HL-60/S4 treated with retinoic acid at 250 ng/mL for 4 days and 3 days (cell line): ENCODE measurements around the gene LYSMD4.

ENCODE experiments used
- in situ Hi-C: fragments of 300-500 bp; cut with MboI; formaldehyde crosslinking; loops from 2 replicates; pipeline ENCODE4 v1.7.0; 2022; ENCODE audit warnings: low sequenced_read_pairs

Gene LYSMD4

DNA sequence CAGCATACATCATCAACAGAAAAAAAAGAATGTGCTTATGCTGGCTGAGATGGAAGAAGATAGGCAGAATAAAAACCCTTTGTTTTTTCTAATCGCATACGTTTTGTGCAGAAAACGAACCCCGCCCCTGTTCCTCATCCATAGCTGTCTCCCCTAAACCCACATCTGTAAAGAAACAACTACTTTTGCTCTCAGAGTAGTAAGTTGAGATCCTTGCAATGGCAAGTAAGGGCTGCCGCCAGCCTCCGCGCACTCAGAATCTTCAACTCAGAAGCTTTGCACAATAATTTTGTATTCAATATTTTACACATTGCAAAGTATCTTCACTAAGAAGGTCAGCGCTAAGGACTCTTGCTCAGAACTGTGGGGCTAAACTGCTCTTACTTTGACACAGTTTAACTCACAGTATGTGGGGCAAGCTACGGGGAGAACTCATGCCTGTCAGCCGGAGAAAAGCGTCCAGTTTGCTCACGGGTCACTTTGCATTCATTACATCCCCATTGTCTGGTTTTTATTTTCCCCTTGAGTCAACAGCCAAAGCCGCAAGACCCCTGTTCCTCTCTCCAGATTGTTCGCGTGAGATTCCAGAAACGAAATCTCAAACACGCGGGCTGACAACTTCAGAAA is 1.0 kb downstream of the LYSMD4 start:
- in situ Hi-C loops: no loop called here

DNA sequence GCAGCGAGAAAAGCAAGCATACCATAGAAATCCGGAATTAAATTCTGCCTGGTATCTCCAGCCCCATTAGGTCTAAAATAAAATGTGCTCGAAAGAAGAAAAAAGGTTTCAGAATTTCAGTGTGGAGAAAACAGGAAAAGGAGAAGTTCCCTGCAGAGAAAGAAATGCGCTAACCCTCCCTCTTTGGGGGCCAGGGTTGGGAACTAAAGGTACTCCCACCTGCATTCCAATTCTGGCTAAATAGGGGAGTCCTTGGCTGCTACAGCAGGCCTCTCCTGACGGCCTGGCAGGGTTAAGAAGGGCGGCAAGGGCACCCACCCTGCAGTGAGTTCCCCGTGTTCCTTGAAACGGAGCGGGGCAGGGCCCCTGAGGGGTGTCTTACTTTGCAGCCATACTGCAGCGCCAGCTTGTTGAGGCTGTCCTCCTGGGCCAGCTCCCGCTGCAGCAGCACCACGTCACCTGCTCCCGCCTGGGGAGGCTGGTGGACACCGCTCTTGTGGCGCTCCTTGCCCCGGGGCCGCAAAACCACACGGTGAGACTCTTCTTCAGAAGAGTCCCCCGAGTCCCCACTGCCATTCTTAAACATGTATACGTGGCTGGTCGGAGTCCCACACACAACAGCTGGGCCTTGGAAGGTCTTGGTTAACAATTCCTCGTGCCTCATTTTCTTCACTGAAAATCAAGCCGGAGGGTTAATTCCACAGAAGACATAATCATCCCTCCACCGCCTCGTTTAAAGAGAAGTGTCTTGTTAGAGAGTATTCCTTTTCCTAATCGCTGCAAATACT is 1.7 kb downstream of the LYSMD4 start:
- in situ Hi-C loops: no loop called here

DNA sequence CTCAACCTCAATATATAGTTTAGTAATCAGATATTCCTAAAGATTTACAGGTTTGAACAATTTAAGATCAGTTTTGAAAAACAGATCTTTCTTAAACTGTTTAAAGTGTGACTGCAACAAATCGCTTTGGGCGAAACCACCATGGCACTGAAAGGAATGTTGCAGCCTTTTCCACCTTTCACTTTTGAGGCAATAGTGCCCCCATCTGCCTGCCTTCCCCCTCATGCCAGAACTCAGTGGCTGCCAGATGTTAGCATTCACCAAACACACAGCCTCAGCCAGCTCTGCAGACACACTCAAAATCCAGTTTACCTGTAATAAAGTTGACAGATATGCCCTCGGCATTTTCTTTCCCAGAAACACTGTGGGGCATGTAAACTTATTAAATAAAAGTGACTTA is 3.3 kb downstream of the LYSMD4 start:
- in situ Hi-C loops: no loop called here

DNA sequence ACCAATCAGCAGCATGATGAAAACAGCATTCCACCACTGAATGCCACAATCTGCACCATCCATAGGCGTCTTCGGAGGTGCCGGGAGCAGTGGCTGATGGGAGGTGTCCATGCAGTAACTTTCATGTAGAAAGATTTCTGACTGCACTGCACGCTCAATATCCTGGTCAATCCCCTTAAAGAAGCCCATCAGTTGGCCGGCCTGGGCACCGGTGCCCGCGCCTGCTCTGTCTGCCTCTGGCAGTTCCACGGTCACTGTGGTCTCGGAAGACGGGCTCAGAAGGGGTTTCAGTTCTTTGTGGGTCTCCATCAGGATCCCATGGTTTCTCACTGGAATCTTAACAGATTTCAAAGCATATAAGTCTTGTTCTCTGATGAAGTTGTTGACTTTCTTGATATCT is 3.9 kb downstream of the LYSMD4 start:
- in situ Hi-C loops: no loop called here

DNA sequence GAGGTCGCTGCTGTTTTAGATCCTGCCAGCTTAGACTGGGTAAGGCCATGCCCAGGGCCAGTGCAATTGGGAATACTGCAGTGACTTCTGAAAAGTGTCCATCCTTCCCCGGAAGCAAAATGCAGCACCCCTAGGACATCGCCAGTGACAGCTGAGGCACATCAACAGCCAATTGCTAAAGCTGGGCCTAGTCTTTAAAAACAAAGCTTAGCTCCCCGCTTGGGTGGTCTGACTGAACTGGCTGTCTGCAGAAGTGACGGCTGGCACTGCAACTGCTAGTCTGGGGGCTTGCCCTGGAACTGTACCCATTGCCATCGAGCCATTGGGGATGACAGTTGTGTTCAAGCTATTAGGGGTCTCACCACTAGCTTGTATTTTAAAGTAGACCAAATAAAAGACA is 4.3 kb downstream of the LYSMD4 start:
- in situ Hi-C loops: no loop called here

DNA sequence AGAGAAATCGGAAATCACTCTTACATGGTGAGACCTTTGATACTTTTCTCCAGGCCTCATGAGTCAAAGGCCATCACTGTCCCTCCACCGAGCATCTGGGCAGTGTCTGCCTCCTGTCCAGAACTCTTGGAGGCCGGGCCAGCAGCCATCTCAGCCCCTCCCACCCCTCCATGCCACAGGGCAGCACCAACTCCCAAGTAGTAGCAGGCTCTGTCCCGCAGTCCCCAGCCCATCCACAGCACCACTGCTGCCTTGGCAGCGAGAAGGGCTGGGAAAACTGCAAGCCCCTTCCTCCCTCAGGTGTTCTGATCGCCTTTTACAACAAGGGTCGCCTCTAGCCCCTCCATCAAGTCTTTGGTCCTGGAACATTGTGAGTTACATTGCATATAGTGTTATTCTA is 5.5 kb downstream of the LYSMD4 start:
- in situ Hi-C loops: no loop called here

DNA sequence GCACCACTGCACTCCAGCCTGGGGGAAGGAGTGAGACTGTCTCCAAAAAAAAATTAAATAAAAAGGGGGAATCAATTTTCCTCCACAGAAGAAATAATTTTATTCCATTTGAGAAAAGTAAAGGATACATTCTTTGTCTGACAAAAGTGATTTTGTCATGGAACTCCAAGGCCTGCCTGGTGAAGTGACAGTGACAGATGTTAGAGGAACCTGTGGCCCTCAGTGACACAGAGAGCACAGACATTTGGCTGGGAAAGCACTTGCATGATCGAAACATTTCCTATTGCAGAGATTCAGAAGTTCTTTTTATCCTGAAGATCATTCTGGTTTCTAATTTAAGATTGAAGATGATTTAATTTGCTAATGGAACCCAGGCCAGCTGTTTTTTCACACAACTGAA is 5.9 kb downstream of the LYSMD4 start:
- in situ Hi-C loops: no loop called here

DNA sequence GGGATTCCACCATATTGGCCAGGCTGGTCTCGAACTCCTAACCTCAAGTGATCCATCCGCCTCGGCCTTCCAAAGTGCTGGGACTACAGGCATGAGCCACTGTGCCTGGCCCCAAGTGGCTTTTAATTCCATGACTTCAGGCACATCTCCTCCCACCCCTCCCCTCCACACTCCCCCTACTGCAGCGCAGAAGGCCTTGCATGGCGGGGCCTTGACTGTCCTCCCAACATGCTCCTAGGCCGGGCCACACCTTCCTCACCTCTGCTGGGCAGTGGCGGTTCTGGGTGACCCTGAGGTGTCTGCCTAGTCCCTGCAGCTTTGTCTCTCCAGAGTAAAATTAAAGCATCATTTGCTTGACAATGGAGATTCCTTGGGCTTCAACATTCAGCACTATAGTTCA is 6.9 kb downstream of the LYSMD4 start:
- in situ Hi-C loops: no loop called here

DNA sequence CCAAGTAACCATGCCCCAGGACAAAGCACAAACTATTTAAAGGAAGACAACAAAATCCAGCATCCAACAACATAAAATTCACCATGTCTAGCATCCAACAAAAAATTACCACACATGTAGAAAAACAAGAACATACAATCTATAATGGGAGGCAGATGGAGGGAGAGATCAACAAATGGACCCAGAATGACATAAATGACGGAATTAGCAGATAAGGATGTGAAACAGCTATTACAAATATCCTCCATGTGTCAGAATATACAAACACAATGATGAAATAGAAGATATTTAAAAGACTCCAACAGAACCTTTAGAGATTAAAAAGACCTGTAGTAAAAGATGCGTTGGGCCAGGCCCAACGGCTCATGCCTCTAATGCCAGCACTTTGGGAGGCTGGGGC is 10.8 kb downstream of the LYSMD4 start:
- in situ Hi-C loops: no loop called here

DNA sequence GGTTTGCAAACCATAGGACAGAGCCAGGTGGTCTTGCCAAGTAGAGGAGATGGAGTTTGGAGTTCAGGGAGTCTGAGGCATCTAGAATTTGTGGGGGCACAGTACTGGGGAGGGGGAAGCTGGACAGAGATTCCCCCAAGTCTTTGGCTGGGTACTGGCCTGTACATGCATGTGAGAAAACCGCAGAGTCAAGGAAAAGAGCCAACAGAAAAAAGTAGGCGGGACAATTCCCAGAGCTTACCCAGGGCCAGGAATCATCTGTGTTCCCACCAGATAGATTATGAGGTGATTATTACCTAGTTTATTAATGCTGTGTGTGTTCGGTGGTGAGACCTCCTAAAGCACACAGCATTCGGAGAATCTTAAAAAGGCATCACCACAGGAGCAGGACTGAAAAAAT is 11.3 kb downstream of the LYSMD4 start:
- in situ Hi-C loops: no loop called here

DNA sequence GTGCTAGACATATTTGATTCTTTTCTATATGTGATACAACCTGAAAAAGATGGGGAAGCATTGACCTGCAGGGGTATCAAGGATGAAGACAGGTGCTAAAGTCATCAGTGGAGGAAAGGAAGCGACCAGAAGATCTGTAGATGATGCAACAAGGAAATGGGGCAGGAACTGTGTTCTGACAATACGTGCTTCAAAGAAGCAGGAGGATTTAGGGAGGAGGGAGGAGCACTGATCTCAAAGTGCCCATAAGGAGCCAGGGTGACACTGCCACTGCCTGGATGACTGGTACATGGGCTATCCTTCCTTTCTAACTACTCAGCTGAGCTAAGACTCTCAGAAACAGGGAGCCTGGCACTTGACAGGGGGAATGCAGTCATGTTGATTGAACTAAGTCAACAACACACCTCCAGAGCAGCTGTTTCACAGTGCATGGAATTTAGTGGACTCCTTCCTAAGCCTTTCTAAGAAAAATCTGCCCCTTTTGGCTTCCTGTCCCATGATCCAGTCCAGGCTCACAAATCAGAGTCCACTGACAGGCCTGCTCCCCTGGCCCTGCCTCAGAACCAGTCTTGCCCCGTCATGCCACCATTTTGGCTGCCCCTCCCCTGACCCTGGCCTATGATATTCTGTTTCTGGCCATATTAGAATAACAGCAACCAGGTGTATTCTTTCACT is 12.0 kb downstream of the LYSMD4 start:
- in situ Hi-C loops: no loop called here

DNA sequence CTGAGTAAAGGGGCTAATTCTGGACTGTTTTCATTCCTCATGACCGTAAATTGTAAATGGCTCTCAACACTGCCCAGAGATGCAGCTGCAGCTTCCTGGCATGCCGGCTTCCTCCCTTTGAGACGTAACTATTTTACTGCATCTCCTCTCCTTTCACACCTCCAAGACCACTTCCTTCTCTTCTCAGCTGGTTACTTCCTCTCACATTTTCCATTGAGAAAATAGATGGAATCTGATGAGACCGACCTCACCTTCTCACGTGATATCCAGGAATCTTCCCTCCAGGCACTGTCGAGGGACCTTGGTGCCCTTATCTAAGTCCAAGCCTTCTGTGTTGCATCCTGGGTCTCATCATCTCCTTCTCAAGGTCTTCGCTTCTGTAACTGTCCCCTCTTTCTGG is 12.7 kb downstream of the LYSMD4 start:
- in situ Hi-C loops: no loop called here

DNA sequence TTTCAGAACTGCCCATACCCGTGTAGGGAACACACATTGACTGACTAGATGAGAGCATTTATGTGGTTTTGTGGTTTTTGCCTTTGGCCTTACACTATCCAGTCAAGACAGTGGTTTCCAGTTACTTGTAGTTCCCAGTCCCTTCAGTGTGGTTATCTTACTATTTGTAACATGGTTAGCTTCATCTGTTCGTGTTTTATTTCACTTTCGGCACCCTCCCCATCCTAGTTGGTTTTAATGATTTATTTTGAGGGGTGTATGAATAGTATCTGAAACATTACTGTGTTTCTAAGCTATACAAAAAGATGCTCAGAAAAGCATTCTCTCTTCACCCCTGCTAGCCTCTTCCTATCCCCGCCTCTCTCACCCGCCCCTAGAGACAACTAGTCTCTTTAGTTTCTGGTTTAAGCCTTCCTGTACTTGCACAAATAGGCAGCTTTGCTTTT is 14.1 kb downstream of the LYSMD4 start:
- in situ Hi-C loops: no loop called here

DNA sequence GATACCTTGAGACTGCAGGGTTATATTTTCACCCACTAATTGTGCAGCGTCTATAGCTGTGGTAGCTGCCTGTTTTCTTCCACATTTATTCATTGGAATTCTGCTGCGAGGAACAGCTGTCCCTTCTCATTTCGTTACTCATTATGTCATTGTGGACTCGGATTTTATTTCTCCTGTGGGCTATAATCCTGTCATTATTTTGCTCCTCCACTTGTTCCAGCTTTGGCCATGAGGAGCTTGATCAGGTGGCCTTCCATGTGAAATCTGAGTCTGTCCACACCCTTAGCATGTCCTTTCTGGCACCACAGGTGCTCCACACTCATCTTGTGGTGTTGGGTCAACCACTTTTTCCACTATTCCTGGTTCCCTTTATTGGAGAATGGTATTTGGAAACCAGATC is 14.8 kb downstream of the LYSMD4 start:
- in situ Hi-C loops: no loop called here

DNA sequence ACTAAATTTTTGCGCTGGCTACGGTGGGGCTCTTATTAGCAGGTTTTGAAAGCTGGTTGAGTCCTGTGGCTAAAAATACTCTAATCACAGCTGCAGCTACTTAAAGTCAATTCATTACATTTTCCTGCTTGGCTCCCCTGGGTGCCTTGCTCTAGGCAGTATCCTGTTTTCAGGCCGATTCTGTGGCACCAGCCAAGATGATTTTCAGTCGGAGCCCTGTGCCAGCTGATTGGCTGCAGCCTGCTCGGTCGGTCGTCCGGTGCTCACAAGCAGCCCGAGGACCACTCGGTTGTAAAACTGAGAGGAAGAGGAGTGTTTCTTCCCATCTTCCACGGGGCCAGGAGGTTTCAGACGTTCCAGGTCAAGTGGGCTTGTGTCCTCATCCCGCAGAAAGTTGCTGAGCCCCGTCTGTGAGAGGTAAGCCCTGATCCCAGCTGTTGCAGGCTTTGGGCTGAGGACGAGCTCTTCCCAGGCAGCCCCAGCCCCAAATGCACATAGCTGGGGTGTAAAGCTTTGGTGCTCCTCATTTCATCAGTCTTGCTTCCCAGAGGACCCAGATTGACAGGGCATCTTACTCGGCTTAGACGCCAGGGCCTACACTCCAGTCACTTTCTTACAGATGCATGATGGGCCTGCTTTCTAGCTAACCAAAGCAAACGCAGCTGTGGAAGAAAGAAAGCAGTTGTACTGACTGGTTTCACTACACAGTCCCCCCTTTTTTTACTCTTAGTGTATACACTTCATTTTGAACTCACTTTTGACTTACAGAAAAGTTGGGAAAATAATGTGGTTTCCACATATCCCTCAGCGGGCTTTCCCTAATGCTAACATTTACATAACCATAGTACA is 15.9 kb downstream of the LYSMD4 start:
- in situ Hi-C loops: no loop called here

DNA sequence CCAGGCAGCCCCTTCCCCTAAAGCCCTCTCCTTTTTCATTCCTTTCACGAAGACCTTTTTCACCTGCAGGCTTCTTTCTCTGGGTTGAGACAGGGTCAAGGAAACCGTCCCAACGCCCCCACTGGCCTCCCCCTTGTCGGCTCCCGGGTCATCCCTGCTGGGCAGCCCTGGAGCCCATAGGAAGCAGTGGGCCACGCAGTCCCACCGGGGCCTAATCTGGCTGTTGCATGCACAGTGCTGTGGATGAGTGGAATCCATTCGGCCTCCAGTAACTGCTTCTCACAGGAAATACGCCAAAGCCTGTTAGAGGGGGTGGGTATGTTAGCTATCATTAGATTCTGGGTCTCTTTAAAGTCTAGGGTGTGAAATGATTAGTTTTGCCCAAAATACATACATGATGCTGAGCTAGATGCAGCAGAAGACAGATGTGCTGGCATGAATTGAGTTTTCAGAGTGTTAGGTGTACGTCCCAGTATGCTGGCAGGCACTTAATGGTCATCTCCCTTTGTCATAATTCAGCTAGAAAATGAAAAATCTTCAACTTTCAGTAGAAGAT is 16.6 kb downstream of the LYSMD4 start:
- in situ Hi-C loops: no loop called here

DNA sequence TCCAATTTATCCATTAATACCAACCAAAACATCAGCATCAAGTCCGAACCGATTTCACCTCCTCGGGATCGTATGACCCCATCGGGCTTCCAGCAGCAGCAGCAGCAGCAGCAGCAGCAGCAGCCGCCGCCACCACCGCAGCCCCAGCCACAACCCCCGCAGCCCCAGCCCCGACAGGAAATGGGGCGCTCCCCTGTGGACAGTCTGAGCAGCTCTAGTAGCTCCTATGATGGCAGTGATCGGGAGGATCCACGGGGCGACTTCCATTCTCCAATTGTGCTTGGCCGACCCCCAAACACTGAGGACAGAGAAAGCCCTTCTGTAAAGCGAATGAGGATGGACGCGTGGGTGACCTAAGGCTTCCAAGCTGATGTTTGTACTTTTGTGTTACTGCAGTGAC is 20.8 kb downstream of the LYSMD4 start:
- in situ Hi-C loops: no loop called here

DNA sequence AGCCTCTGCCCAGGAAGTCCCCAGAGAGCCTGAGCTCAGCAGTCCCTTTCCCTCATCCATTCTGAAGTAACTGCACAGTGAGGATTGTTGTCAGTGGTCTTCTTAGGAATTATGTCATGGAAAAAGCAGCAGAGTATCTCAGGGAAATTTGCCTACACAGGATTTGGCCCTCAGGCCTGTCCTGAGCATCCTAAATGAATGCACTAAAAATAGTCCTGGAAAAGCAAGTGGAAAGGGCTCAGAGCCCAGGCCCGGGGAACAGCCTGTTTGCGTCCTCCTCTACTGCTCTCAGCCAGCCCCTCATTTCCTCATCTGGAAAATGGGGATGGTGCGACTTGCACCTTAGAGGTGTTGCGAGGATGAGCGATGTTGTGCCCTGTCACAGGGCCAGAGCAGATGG is 21.6 kb downstream of the LYSMD4 start:
- in situ Hi-C loops: no loop called here

DNA sequence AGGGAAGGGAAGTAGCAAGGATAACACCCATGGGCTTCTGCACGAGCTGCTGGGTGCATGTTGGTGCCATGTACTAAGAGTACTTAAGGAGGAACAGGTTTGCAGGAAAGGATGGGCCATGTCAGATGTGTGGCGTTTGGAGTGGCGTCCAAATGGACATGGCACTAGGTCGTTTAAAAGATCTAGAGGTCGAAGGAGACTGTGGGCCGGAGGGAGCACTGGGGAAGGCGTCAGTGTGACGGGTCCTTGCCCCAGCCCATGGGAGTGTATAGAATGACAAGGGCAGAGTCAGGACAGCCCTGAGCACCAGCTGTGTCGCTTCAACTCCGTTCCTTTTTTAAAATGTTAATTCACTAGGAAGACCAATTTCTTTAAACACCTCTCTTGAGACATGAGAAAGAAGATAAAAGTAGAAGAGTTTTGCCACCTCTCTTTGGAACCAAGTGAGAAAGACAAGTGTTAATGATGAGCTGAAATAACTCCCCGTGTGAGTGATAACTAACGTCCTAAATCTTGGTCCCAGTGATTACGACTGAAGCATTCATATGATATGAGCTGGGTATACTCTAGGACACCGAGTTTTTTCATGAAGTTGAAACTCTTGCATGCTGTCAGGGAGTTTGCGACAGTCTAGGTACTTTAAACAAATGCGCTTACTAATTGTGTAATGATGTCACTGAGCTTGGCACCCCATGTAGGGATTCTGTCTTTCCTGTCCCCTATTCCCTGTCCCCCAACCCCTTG is 23.8 kb downstream of the LYSMD4 start:
- in situ Hi-C loops: loop anchor here (10.0 kb wide), 1 partner anchor 435 kb away; no protein-coding TSS in a partner anchor

DNA sequence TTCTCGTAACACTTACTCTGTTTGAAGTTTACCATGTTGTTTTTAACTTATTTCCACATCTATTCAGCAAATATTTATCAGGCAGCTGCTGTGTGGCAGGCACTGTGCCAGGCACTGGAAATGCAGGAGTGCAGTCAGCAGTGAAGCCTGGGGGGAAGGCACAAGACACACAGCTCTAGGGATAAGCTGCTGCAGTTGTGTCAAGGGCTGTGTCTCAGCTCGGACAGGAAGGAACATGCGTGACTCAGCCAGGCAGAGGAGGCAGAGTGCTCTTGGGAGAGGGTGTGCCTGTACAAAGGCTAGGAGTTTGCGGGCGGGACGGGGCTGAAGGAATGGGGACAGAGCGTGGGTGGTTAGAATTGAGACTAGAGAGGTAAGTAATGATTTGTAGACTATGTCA is 24.7 kb downstream of the LYSMD4 start:
- in situ Hi-C loops: loop anchor here (10.0 kb wide), 1 partner anchor 434 kb away; no protein-coding TSS in a partner anchor
